Keratinocyte (primary cell): ENCODE data around the gene FCGR3B. TPM values are rescaled to one million over a fixed set of nuclear protein-coding genes. Genes with fewer than 3 reads are reported as not detected.
"Not testable (repeated sequence)": the region's sequence is repeated elsewhere in the genome, so short reads cannot be mapped to it uniquely, and the experiment has no call there.

ENCODE experiments used
- DNase-seq: peaks from one replicate; pipeline ENCODE4 v3.0.0-alpha.2; 2011; ENCODE audit warnings: low read depth, missing footprints, low spot score
- FAIRE-seq: peaks from 2 replicates; lab custom pipeline; 2011; peaks lifted over from hg19 to GRCh38; lab: Jason Lieb, UNC
- H2AFZ ChIP-seq: 2 replicates; pipeline ENCODE4 v1.6.0; 2012; ENCODE audit warnings: low read length, control low read depth, inconsistent platforms; ENCODE audit not compliant: control insufficient read depth
- H3K27ac ChIP-seq: 2 replicates; pipeline ENCODE4 v1.5.1; 2011; ENCODE audit warnings: low read length; ENCODE audit not compliant: control insufficient read depth, insufficient read depth
- H3K27me3 ChIP-seq: 3 replicates; pipeline ENCODE4 v1.6.0; 2011; ENCODE audit warnings: low read length; ENCODE audit not compliant: control insufficient read depth, insufficient read depth; ENCODE audit errors: extremely low read depth
- H3K36me3 ChIP-seq, 2 experiments: 2 replicates in 1 of 2; 3 replicates in 1 of 2; pipeline ENCODE4 v1.5.1; 2011; ENCODE audit warnings: low read length in 2 of 2, mild to moderate bottlenecking in 1 of 2; ENCODE audit not compliant: control insufficient read depth in 2 of 2, insufficient read depth in 2 of 2; ENCODE audit errors: extremely low read depth in 1 of 2
- H3K4me1 ChIP-seq: 3 replicates; pipeline ENCODE4 v1.5.1; 2011; ENCODE audit warnings: low read length; ENCODE audit not compliant: control insufficient read depth, insufficient read depth; ENCODE audit errors: extremely low read depth
- H3K4me2 ChIP-seq: 3 replicates; pipeline ENCODE4 v1.6.0; 2011; ENCODE audit warnings: low read depth, low read length; ENCODE audit not compliant: control insufficient read depth, insufficient read depth; ENCODE audit errors: extremely low read depth
- H3K4me3 ChIP-seq, 3 experiments: fragments of 200-600 bp in 1 of 3; sonication (generic) in 1 of 3; 2 replicates in 2 of 3; 3 replicates in 1 of 3; pipeline ENCODE4 v1.5.1; 2011 to 2016; ENCODE audit warnings: low read length in 3 of 3, mild to moderate bottlenecking in 3 of 3, control low read depth in 2 of 3, inconsistent platforms in 1 of 3, low read depth in 1 of 3, mixed read lengths in 1 of 3, mixed run types in 1 of 3, moderate library complexity in 1 of 3; ENCODE audit not compliant: control insufficient read depth in 2 of 3, insufficient read depth in 2 of 3; ENCODE audit errors: extremely low read depth in 1 of 3
- H3K79me2 ChIP-seq: 2 replicates; pipeline ENCODE4 v1.6.0; 2012; ENCODE audit warnings: low read length; ENCODE audit not compliant: control insufficient read depth, insufficient read depth
- H3K9ac ChIP-seq: 3 replicates; pipeline ENCODE4 v1.6.0; 2011; ENCODE audit warnings: low read length; ENCODE audit not compliant: control insufficient read depth, insufficient read depth; ENCODE audit errors: extremely low read depth
- H3K9me1 ChIP-seq: 3 replicates; pipeline ENCODE4 v1.6.0; 2011; ENCODE audit warnings: low read length; ENCODE audit not compliant: control insufficient read depth, insufficient read depth; ENCODE audit errors: extremely low read depth
- H3K9me3 ChIP-seq: 2 replicates; pipeline ENCODE4 v1.5.1; 2012; ENCODE audit warnings: low read depth, low read length; ENCODE audit not compliant: control insufficient read depth
- H4K20me1 ChIP-seq: 3 replicates; pipeline ENCODE4 v1.6.0; 2011; ENCODE audit warnings: low read length; ENCODE audit not compliant: control insufficient read depth, insufficient read depth; ENCODE audit errors: extremely low read depth
- dilution Hi-C: fragments of 300-500 bp; cut with MboI; formaldehyde crosslinking; loops from one replicate; pipeline ENCODE4 v1.7.0; 2020; ENCODE audit warnings: low sequenced_read_pairs; ENCODE audit not compliant: extremely low pct_ligation_motif_present
- polyA plus RNA-seq, 5 experiments: library from polyadenylated mRNA; depleted of rRNA in 3 of 5; stranded (reverse) in 3 of 5; stranded (forward) in 1 of 5; unstranded in 1 of 5; fragments of >200 nt; gene quantifications; 1 replicate in 1 of 5; 2 replicates in 3 of 5; 3 replicates in 1 of 5; pipeline versions ENCODE4 v1.2.1 to v1.2.3, GENCODE V29; 2011 to 2012; ENCODE audit warnings: missing spikeins in 2 of 5, low read depth in 1 of 5, low replicate concordance in 1 of 5

Gene FCGR3B
- polyA plus RNA-seq, 1 donor (not counting 4 experiments of a cell fraction or from before 2014, with no cell fraction given), result not detected

GRCh38 chr1:161662684-161663339, 31.8 kb upstream of the FCGR3B start, which contains the start of gene FCGR2B:
TSS of gene FCGR2B (plus strand) at chr1:161663143. CDS start at chr1:161663242, 99 bp downstream.
- H3K27ac ChIP-seq, DNase-seq, H3K4me2 ChIP-seq, H2AFZ ChIP-seq, H3K27me3 ChIP-seq, H3K4me3 ChIP-seq, H4K20me1 ChIP-seq, H3K9me3 ChIP-seq, H3K36me3 ChIP-seq, H3K79me2 ChIP-seq, FAIRE-seq, H3K9ac ChIP-seq, H3K4me1 ChIP-seq, dilution Hi-C loops, H3K9me1 ChIP-seq: not testable (repeated sequence)

- H3K79me2 ChIP-seq, H3K27me3 ChIP-seq, H3K27ac ChIP-seq, dilution Hi-C loops, H3K4me1 ChIP-seq, DNase-seq, H4K20me1 ChIP-seq, H3K9me3 ChIP-seq, H3K9ac ChIP-seq, H3K36me3 ChIP-seq, H2AFZ ChIP-seq, FAIRE-seq, H3K9me1 ChIP-seq, H3K4me2 ChIP-seq, H3K4me3 ChIP-seq: not testable (repeated sequence)
These were observed 30.8 kb upstream of the FCGR3B start for GRCh38 chr1:161661660-161662311.

GRCh38 chr1:161658524-161658923, 27.5 kb upstream of the FCGR3B start:
- FAIRE-seq, DNase-seq, H3K27ac ChIP-seq, H3K27me3 ChIP-seq, H3K9me1 ChIP-seq, H3K4me2 ChIP-seq, H3K9me3 ChIP-seq, H3K4me3 ChIP-seq, dilution Hi-C loops, H3K79me2 ChIP-seq, H3K4me1 ChIP-seq, H4K20me1 ChIP-seq, H2AFZ ChIP-seq, H3K9ac ChIP-seq, H3K36me3 ChIP-seq: not testable (repeated sequence)

- H3K4me1 ChIP-seq, H3K79me2 ChIP-seq, DNase-seq, H3K9ac ChIP-seq, H3K27ac ChIP-seq, H4K20me1 ChIP-seq, H3K4me2 ChIP-seq, H3K36me3 ChIP-seq, H3K9me3 ChIP-seq, H2AFZ ChIP-seq, H3K27me3 ChIP-seq, FAIRE-seq, H3K9me1 ChIP-seq, dilution Hi-C loops, H3K4me3 ChIP-seq: not testable (repeated sequence)
These were observed 23.0 kb upstream of the FCGR3B start for GRCh38 chr1:161653971-161654370.

- H3K4me1 ChIP-seq, H3K9me1 ChIP-seq, H3K4me2 ChIP-seq, FAIRE-seq, dilution Hi-C loops, H3K9me3 ChIP-seq, H3K9ac ChIP-seq, H3K27ac ChIP-seq, H3K79me2 ChIP-seq, H4K20me1 ChIP-seq, H3K4me3 ChIP-seq, H3K36me3 ChIP-seq, H2AFZ ChIP-seq, DNase-seq, H3K27me3 ChIP-seq: not testable (repeated sequence)
These were observed 22.6 kb upstream of the FCGR3B start for GRCh38 chr1:161653541-161653940.
